Kasumi-1 (cell line): ENCODE results near the gene EEPD1.
"Not testable (repeated sequence)": the region's sequence is repeated elsewhere in the genome, so short reads cannot be mapped to it uniquely, and the experiment has no call there.

Source experiments
- DNase-seq, 2 experiments: peaks; one replicate each; lab custom pipeline; 2025; lab: John Stamatoyannopoulos, UW

EEPD1 gene

DNA sequence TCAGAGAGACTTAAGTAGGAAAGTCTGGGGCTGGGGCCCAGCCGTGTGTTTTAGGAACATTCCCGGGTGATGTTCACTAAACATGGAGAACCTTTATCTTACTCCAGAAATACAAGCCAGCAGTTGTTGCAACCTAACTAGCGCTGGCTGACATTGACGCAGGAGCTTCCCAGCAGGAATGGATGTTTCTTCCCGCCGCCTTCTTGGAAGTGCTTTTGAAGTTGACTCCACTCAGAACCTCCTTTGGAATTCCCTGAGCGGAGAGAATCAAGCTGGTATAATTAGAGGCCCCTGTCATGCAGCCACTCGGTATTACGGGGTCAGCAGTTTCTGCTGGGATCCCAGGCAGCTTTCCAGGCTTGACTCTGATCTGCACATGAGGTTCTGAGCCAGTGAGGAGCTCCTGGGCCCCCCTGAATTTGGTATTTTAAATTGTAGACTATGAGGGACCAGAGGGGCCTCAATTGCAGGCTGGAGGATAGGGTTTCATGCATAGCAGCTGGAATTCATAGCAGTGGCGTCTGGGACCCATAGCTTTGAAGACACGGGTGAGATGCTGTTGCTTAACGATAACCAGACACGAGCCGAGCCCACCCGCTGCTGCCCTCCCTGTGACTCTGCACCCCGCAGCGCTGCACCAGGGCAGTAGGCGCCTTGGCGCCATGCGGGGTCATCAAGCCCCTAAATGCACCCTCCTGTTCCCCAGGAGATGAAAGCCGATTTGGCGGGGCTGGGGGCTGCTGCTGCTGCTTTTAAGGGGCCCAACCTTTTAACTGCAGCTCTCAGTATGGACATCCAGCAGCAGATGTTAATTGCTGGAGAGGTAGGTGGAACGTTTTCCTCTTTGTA, 61.8 kb downstream of the EEPD1 start:
- no peak for DNase-seq

DNA sequence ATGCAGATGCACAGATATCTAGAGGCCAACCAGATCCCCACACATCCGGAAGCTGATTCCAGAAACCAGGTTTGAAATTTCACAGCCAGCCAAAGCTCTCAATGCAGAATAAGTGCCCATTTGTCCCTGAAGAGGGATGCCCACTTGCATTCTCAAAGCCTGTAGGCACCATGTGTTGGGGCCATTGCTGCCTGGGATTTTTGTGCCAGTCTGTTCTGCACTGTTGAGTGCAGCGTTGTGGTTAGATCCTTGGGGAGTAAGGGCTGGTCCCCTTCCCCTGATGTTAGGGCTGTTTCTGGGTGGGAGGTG, 62.4 kb downstream of the EEPD1 start:
- no peak for DNase-seq

DNA sequence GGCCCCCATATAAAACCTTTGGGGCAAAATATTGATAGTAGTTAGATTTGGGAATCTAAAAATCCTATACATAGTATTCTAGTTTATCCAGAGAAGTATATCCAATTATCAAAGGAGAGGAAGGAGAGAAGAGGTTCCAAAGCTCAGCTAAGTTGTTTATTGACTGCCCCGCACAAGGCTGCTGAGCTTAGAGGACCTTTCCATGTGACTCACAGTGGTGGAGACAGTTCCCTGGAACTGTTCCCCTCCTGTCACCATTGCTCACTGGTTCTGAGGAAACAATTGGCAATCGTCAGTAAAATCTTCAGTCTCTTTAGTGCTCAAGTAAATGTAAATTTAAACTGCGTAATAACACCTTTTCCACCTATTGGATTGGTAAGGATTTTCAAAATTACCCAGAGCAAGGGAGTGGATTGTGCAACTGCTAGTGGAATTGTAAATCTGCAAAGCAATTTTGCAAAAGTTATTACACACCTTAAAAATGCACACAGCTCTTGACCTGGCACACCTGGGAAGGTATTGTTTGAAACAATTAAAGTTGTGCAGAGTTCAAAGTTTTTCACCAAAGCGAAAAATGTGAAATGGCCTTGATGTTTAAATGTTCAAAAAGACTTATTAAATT, 63.1 kb downstream of the EEPD1 start:
- no peak for DNase-seq

DNA sequence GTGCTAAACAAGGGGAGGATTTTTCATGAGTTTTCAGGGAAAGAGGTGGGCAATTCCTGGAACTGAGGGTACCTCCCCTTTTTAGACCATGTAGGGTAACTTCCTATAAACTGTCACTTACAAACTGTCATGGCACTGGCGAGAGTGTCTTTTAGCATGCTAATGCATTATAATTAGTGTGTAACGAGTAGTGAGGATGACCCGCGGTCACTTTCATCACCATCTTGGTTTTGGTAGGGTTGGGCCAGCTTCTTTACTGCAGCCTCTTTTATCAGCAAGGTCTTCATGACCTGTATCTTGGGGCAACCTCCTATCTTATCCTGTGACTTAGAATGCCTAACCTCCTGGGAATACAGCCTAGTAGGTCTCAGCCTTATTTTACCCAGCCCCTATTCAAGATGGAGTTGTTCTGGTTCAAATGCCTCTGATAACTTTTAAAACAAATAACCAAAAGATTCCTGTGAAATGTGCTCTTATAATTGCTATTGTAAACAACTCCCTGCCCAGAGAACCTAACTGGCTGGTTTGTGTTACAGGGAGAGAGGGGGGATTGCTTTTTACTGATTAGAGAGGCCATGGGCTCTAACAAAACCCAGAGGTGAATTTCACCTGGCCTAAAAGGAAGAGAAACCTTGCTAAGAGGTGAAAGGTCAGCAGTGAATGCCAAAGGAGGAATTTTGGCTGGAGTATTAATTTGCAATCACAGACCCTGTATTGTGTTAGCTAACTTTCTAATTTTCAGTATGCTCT, 64.3 kb downstream of the EEPD1 start:
- DNase-seq = no peak

DNA sequence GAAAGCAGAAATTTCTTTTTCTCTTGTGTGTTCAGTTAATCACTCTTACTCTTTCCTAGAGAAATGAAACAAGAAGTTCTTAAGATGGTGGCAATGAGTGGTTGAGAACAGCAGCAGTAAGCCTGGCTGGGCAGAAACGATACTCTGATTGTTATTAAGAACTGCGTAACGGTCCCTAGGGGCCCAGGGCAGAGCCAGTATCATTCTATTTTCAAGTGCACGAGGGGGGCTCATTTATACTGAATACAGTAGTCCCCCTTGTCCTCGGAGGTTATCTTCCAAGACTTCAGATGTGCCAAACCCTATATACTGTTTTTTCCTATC, 64.9 kb downstream of the EEPD1 start:
- no peak for DNase-seq

DNA sequence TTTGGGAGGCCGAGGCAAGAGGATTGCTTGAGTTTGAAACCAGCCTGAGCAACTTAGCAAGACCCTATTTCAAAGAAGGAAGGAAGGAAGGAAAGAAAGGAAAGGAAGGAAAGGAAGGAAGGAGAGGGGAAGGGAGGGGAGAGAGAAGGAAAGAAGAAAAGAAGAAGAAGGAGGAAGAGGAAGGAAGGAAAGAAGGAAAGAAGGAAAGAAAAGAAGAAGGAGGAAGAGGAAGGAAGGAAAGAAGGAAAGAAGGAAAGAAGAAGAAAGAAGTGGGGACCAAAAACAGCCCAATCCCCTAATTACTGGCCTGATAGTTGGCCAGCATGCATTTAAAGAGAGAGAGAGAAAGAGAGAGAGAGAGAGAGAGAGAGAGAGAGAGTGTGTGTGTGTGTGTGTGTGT, 66.4 kb downstream of the EEPD1 start:
- DNase-seq = no peak

DNA sequence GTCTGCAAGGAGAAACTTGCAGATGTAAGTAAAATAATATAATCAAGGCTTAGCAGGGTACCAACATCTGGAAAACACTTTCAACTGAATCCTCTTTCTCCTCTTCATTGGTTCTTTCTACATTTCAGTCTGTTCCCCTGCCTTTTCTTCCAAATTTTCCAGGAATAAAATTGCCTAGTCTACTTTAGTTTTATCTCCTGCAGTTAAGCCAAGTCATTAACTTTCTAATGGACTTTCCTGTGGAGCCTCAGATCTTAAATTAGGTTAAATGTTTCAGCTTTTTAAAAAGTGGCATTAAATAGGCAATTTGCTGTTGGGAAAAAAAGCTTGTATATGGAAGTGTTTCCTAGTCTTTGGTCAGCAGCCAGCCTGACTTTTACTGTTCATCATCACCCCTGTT, 70.8 kb downstream of the EEPD1 start:
- DNase-seq = no peak

DNA sequence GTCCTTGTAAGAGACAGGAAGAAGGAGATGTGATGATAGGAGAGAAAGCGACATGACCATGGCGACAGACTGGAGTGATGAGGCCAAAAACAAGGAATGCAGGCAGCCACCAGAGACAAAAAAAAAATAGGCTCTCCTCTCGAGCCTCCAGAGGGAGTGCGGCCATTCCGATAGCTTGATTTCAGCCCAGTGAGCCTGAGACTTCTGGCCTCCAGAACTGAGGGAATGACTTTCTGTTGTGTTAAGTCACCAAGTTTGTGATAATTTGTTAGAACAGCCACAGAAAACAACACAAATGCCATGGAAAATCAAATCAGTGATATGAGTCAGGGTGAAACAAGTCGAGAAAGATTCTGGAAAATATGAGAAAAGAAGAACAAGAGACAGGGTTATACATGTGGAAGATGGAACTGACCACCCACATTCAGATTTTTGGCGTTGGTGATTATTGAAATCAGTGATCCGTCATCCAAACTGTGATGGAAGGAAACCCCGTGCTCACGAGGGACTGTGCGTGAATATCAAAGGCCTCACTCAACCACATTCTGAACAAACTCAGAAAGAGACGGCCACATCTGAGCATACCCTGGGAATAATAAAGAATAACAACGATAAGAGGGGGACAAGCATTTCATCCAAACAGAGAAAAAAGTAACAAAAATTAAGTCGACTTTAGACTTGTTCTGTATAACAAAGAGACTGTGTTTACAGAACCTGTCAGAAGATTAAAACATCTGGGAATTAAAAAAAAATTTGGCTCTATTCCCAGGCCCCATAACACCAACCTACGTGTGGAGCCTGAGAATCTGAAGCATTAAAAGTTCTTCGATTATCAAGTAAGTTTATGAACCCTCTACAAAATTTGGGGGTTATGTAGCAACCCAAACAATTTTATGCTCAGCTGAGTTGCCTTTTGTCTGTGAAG, 72.1 kb downstream of the EEPD1 start:
- DNase-seq = no peak

DNA sequence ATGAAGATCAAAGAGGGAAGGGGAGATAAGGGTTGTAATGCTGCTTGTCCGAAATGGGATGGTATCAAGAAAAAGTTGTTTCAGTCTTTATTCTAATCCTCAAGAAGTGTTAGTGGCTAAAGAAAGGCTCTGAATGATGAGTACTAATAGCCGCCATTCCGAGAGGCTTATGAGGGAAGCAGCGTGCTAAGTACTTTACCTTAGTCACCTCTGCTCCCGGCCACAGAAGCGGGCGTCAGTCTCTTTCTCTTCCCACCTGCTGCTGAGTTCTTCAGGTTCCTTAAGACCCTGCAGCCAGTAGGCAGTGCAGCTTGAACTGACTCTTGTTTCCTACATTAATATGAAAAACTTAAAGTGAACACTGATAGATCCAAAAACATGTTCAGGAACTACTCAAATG, 73.1 kb downstream of the EEPD1 start:
- no peak for DNase-seq

DNA sequence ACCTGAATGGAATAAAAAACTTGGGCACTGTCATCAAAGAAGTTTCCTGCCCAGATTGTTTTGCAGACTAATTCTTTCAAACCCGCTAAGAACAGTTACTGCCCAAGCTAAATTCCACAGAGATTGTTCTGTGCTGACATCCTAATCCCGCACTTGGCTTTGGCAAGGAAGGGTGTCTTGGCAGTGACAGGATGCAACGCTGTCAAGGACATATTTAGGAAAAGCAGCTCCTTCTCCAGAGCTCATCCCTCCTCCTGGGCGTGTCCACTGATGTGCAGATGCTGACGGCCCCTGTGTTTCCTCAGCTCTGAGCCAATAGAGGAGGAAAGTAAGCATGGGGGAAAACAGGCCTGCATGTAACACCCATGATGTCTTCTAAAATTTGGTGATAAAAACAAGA, 74.2 kb downstream of the EEPD1 start:
- DNase-seq = no peak

DNA sequence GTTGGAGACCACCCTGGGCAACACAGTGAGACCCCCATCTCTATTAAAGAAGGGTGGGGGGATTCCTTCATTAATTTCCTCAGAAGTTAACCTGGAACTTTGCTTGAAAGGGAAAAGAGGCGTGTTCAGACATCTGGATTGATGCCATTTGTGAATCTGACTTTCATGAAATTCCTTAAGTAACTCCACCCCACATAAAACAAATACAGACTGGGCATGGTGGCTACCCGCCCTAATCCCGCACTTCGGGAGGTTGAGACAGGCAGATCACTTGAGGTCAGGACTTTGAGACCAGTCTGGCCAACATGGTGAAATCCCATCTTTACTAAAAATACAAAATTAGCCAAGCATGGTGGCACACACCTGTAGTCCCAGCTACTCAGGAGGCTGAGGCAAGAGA, 75.0 kb downstream of the EEPD1 start:
- DNase-seq = no peak

DNA sequence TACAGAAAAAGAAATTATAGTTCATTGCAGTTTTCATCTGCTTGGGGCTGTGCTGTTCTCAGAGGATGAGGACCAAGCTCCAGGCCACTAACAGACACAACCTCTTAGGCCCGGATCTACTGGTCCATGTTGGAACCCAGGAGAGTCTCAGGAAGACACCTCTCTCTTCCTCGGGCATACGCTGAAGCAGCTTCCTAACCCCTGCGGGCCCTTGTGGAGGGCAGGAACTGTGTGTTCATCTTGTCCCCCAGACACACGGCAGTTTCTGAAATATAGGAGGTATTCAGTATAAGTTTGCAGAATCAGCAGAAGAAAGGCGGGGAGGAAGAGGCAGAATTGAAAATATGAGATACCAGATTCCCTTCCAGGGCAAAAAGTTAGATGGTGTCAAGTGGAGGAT, 78.4 kb downstream of the EEPD1 start:
- DNase-seq = no peak

DNA sequence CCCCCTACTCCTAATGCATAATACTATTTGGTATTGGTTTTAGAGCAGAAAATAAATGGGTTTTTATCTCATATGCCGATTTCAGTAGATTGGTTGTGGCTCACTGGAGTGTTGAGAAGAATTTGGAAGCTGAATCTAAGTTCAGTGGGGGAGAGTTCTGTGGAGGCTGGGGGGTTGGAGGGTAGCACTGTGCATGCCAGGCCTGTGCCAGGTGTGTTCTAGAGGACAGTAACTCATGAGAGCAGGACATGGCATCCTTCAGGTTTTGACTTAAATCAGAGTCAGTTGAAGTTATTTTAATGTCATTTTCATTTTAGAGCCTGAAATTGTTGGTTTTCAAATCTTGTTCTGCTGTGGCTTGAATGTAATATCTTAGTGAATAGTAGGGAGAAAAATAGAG, 79.5 kb downstream of the EEPD1 start:
- DNase-seq = no peak

DNA sequence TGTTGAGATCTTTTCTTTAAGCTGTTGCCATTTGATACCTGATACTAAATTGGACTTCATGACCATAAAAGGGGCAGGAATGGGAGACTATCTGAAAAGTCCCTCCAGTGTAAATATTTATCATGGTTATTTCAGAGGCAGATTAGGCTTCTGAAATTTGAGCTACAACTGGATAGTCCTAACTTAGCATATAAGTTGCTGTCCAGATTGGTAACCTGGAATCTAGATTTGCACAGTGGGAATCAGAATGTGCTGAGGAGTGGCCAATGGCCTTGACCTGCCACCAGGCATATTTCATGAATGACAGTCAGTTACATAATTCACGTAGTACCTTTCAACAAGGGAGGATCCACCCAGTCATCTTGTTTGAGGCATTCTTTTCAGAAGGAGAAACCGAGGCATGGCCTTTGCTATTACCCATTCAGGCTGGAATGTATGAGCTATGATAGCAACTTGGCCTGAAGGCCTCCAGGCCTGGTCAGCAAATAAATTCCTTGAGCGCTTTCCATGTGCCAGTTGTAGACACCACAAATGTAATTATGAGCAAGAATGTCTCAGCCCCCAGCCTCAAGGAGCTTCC, 80.0 kb downstream of the EEPD1 start:
- no peak for DNase-seq

DNA sequence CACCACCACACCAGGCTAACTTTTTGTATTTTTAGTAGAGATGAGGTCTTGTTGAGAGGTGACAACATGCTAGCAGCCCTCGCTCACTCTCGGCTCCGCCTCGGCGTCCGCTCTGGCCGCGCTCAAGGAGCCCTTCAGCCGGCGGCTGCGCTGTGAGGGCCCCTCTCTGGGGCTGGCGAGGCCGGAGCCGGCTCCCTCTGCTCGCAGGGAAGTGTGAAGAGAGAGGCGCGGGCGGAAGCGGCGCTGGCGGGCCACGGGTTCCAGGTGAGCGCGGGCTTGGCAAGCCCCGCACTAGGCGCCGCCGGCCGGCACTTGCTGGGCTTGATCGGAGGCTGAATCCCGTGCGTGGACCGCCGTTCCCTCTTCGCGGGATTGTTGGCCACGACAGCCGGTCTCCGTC, 83.0 kb downstream of the EEPD1 start:
- DNase-seq = no peak

DNA sequence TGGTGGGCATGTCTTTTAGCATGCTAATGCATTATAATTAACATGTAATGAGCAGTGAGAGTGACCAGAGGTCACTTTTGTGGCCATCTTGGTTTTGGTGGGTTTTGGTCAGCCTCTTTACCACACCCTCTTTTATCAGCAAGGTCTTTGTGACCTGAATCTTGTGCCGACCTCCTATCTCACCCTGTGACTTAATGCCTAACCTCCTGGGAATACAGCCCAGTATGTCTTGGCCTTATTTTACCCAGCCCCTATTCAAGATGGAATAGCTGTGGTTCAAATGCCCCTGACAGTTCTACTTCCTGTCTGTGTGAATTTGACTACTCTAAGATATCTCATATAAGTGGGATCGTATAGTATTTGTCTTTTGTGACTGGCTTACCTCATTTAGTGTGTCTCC, 85.1 kb downstream of the EEPD1 start:
- DNase-seq = no peak

DNA sequence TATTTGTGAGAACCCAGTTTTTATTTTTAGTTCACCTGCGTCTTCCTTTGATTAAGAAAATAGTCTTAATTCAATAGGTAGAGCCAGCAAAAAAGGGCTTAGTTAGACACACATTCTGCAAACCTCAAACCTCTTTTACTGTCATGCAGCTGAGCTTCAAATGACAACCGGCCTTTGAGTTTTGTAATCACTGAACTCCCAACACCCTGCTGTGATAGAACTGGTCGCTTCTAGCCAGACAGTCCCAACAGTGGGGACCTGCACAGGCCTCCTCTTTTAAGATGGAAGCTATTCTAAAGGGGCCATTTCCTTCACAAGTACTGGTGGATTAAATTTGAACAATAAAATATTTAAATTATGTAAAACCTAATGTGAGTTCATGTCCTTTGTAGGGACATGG, 90.3 kb downstream of the EEPD1 start:
- not testable (repeated sequence) for DNase-seq

DNA sequence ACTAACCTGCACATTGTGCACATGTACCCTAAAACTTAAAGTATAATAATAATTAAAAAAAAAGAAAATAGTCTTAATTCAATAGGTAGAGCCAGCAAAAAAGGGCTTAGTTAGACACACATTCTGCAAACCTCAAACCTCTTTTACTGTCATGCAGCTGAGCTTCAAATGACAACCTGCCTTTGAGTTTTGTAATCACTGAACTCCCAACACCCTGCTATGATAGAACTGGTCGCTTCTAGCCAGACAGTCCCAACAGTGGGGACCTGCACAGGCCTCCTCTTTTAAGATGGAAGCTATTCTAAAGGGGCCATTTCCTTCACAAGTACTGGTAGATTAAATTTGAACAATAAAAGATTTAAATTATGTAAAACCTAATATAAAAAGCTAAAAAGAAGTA, 90.9 kb downstream of the EEPD1 start:
- not testable (repeated sequence) for DNase-seq

DNA sequence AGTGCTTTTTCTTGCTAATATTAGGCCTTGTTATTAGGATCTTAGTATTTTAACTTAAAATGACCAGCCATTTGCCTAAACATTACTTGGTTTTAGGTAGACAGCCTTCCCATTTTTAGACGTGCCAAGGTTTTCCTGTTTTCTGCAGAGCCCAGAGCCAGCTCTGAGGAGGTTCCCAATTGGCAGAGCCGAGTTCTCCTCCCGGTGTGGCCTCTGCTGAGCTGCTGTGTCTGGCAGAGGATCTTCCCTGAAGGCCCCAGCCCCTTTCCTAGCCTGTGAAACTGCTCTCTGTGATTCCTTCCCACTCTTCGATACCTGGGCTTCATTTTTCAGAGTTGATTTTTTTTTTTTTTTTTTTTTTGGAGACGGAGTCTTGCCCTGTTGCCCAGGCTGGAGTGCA, 91.4 kb downstream of the EEPD1 start:
- no peak for DNase-seq

DNA sequence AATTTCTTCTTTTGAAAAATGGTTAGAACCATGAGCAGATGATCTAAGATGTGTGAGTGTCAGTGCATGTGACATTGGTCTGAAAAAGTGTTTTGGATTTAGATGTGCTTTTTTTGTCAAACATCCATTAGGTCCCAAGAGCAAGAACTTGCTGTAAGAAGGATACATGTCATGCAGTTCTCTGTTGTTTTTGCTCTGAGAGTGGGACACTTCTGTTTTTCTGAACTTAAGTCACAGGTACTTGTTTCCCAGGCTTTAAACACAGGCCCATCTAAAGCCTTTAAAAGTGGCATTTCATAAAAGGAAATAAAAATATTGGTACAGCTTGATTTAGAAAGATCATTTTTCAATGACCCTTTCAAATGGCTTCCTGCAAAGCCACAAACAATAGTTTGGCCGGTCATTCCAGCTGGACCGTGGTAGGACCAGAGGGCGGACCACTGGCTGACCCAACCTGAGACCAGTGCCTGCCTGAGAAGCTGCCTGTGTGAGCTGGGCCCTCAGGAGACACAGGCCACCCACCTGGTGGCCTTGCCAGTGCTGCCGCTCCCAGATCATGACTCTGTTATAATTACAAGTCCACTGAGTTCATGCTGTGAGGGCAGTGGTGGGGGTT, 92.7 kb downstream of the EEPD1 start:
- DNase-seq = no peak

DNA sequence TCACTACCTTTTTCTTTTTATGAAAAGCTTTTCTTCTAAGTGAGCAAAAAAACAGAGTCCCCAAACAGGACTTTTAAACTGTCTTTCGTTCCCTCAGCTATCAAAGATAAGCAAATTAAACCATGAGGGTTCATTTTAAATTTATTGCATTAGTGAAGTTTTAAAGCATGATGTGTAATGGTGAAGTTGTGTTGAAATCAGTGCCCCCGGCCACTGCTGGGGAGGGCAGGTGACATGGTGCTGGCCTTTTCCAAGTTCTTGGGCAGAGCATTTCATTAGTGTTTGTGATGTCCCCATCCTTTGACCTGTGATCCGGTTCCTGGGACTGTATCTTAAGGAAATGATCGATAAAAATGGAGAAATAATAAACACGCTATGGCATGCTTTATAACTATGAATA, 96.0 kb downstream of the EEPD1 start:
- DNase-seq = no peak

DNA sequence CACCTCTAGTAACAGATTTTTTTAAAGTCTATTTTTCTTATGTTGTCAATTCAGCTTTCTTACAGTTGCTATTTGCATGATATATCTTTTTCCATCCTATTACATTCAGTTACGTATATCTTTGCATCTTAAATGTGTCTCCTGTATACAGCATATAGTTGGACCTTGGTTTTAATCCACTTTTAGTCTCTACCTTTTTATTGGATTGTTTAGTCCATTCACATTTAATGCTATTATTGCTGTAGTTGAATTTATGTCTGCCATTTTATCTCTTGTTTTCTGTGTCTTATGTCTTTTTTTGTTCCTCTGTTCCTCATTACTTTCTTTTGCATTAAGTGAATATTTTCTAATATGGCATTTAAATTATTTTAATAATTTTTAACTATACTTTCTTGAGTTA, 100.6 kb downstream of the EEPD1 start:
- no peak for DNase-seq
